ENCODE measurements around the gene CBL. TPM values are rescaled to one million over a fixed set of nuclear protein-coding genes. Genes with fewer than 3 reads are reported as not detected.

Gene CBL
- total RNA-seq, 4 donors from 2014 or later, result 12.9 to 26.6 (median 20.9) TPM

GRCh38 chr11:119320240-119320775 lies 114.2 kb downstream of the CBL start:
- no peak for TF ChIP-seq CTCF (IDR thresholded peaks at IDR 0.05)
- DNase-seq (ENCODE audit: low spot score) (no peak), ATAC-seq (ENCODE audit: low FRiP score) (no peak)

- ATAC-seq (ENCODE audit: low FRiP score) (peak; percentile 44), DNase-seq (ENCODE audit: low spot score) (no peak)
- no peak for TF ChIP-seq CTCF (IDR thresholded peaks at IDR 0.05)
Measured at GRCh38 chr11:119320776-119321524, 114.8 kb downstream of the CBL start.

DNA sequence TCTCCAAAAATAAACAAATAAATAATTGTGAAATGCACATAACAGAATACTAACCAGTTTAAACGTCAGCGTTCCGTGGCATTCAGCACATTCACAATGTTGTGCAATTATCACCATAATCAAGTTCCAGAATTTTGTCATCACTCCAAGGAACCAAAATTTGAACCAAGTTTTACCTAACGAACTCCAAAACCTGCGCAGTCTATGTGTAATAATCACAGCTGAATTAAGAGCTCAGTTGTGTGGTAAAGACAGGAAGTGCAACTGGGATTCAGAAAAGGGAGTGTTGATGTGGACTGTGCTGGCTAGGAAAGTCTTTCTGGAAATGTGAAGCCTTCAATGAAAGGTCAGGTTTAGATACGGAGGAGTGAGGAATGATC lies 116.2 kb downstream of the CBL start:
- peak in 1 of 3 donors; percentile 12 for TF ChIP-seq CTCF (IDR thresholded peaks at IDR 0.05)
- no peak for DNase-seq (ENCODE audit: low spot score)
- no peak for ATAC-seq (ENCODE audit: low FRiP score)

GRCh38 chr11:119322921-119323531 lies 116.9 kb downstream of the CBL start:
- ATAC-seq (ENCODE audit: low FRiP score), result no peak
- no peak for DNase-seq (ENCODE audit: low spot score)
- no peak for TF ChIP-seq CTCF (IDR thresholded peaks at IDR 0.05)

DNA sequence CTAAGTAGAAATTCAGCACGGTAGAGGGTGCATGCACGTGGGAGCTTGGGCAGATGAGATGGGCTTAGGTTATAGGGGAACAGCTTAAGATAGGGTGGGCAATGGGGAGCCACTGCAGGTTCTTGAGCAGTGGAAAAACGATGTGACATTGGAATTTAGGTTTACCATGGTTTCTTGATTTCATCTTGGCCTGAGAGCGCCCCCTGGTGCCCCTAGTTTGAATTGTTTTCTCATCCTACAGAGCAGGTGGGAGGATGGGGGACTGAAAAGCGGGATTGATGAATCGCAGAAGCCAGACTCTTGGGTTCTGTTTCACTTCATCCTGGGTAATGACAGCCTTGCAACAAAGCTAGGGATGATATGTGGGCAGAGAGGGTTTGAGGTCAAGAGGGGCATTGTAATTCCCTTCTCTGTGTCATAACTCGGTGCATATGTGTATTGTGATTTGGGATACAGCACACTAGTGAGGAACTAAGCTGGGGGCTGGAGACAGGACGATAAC lies 117.4 kb downstream of the CBL start:
- peak; percentile 99 for DNase-seq (ENCODE audit: low spot score)
- peak in 1 of 3 donors; percentile 24 for TF ChIP-seq CTCF (IDR thresholded peaks at IDR 0.05)
- ATAC-seq (ENCODE audit: low FRiP score), result no peak

- no peak for TF ChIP-seq CTCF (IDR thresholded peaks at IDR 0.05)
- ATAC-seq (ENCODE audit: low FRiP score), result no peak
- no peak for DNase-seq (ENCODE audit: low spot score)
Measured at GRCh38 chr11:119324189-119324588, 118.0 kb downstream of the CBL start.

Measured in omental fat pad (tissue), 4 donors.